Transverse colon (tissue), 4 donors: Measurements from ENCODE around the gene ALK. TPM values are rescaled to one million over a fixed set of nuclear protein-coding genes. Genes with fewer than 3 reads are reported as not detected.

Source experiments
- DNase-seq: peaks from one replicate; pipeline ENCODE4 v3.0.0-alpha.2; 2019
- H3K27ac ChIP-seq, 4 donors: fragments of 200-600 bp; sonication (generic); 2 replicates each; pipeline ENCODE4 v1.5.1; 2016 to 2018; ENCODE audit warnings: inconsistent platforms in 4 of 4
- H3K27me3 ChIP-seq: fragments of 200-600 bp; sonication (generic); 2 replicates; pipeline ENCODE4 v1.5.1; 2017; ENCODE audit warnings: inconsistent platforms
- H3K36me3 ChIP-seq, 4 donors: fragments of 200-600 bp; sonication (generic); 2 replicates each; pipeline ENCODE4 v1.5.1; 2017 to 2019; ENCODE audit warnings: inconsistent platforms in 4 of 4
- H3K4me1 ChIP-seq, 4 donors: fragments of 200-600 bp; sonication (generic); 2 replicates each; pipeline ENCODE4 v1.5.1; 2017 to 2020; ENCODE audit warnings: inconsistent platforms in 4 of 4
- H3K4me3 ChIP-seq, 4 donors: fragments of 200-600 bp; sonication (generic); 1 replicate in 1 of 4; 2 replicates in 3 of 4; pipeline versions ENCODE4 v1.5.1 to v1.6.1; 2017 to 2019; ENCODE audit warnings: inconsistent platforms in 4 of 4
- H3K9me3 ChIP-seq, 2 donors: fragments of 200-600 bp; sonication (generic); 2 replicates each; pipeline ENCODE4 v1.5.1; 2017 to 2019; ENCODE audit warnings: inconsistent platforms in 2 of 2
- EP300 ChIP-seq: sonication (generic); formaldehyde crosslinking; IDR thresholded peaks from one replicate; pipeline ENCODE4 v1.6.1; 2017; ENCODE audit warnings: antibody characterized with exemption, low read depth
- POLR2A ChIP-seq: fragments of 450-650 bp; IDR thresholded peaks from one replicate; pipeline ENCODE4 v1.6.1; 2016; ENCODE audit warnings: antibody characterized with exemption, mild to moderate bottlenecking, moderate library complexity
- POLR2AphosphoS5 ChIP-seq, 3 donors: sonication (generic); formaldehyde crosslinking; IDR thresholded peaks; one replicate each; pipeline ENCODE4 v1.6.1; 2016; ENCODE audit warnings: antibody characterized with exemption in 3 of 3
- WGBS, 2 donors: methylation state at CpG; one replicate each; pipeline ENCODE4 v1.1.5; 2018; ENCODE audit warnings: low coverage in 1 of 2; 5-methylcytosine and 5-hydroxymethylcytosine counted together
- in situ Hi-C, 4 donors: fragments of 200-750 bp; cut with MboI; loops; one replicate each; pipeline versions ENCODE4 v1.15.0 to v1.15.1; 2017; ENCODE audit warnings: low sequenced_read_pairs in 3 of 4, low pct_ligation_motif_present in 1 of 4, low pct_unique_long_range_greater_than_20kb in 1 of 4
- intact Hi-C: fragments of 100-400 bp; cut with DNase I; formaldehyde crosslinking; loops from one replicate; pipeline ENCODE4 v1.15.1; 2023; ENCODE audit warnings: low total_unique reads
- total RNA-seq, 4 donors: library from RNA; depleted of rRNA; stranded (reverse); fragments of >200 nt; gene quantifications; one replicate each; pipeline ENCODE4 v1.1.0, GENCODE V29; 2016
- TF ChIP-seq, protein P1 (sequence below), 5 experiments: fragments of 200-600 bp in 3 of 5; fragments of 450-650 bp in 2 of 5; sonication (generic) in 3 of 5; IDR thresholded peaks; 1 replicate in 2 of 5; 2 replicates in 3 of 5; pipeline ENCODE4 v1.5.1; 2016 to 2017; ENCODE audit warnings: antibody characterized with exemption in 5 of 5, inconsistent platforms in 3 of 5, mild to moderate bottlenecking in 2 of 5, moderate library complexity in 1 of 5

Gene ALK
- total RNA-seq, 4 donors from 2014 or later = 0.32 to 0.82 TPM; not detected in 2

DNA sequence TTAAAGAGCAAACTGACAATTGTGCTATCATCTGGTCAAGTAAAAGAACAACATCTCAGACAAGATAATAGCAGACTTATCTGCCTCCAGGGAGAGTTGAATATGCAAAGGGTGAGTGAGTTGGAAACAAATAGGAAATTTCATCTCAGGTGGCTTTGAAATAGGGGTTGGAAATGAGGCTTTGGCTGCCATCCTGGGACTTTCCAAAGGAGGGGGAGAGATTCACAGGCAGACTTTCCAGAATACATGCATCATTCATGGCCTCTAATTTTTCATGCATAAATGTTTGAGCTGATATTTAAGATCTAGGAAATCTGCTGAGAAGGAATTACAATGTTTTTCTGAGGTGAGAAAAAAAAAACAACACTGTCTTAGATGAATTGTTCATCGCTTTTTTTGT is 300.5 kb downstream of the ALK start:
- DNase-seq = no peak
- Histone ChIP-seq H3K4me3 (no peak overlapping the region), H3K27me3 (no peaks in the 10 kb centered on the region), H3K27ac (no peak overlapping the region), H3K4me1 (no peaks in the 10 kb centered on the region), H3K9me3 (no peaks in the 10 kb centered on the region), H3K36me3 (no peaks in the 10 kb centered on the region)
- no peak for TF ChIP-seq POLR2AphosphoS5 (IDR thresholded peaks at IDR 0.05)
- TF ChIP-seq, protein P1, sequence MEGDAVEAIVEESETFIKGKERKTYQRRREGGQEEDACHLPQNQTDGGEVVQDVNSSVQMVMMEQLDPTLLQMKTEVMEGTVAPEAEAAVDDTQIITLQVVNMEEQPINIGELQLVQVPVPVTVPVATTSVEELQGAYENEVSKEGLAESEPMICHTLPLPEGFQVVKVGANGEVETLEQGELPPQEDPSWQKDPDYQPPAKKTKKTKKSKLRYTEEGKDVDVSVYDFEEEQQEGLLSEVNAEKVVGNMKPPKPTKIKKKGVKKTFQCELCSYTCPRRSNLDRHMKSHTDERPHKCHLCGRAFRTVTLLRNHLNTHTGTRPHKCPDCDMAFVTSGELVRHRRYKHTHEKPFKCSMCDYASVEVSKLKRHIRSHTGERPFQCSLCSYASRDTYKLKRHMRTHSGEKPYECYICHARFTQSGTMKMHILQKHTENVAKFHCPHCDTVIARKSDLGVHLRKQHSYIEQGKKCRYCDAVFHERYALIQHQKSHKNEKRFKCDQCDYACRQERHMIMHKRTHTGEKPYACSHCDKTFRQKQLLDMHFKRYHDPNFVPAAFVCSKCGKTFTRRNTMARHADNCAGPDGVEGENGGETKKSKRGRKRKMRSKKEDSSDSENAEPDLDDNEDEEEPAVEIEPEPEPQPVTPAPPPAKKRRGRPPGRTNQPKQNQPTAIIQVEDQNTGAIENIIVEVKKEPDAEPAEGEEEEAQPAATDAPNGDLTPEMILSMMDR (IDR thresholded peaks at IDR 0.05) = no peak
- TF ChIP-seq EP300 = no peak
- TF ChIP-seq POLR2A = no peak
- intact Hi-C loops = no loop called here
- in situ Hi-C loops = no loop called here
- 67 to 73% methylated on average over 1 of the region's 1 CpG for WGBS, 2 donors

DNA sequence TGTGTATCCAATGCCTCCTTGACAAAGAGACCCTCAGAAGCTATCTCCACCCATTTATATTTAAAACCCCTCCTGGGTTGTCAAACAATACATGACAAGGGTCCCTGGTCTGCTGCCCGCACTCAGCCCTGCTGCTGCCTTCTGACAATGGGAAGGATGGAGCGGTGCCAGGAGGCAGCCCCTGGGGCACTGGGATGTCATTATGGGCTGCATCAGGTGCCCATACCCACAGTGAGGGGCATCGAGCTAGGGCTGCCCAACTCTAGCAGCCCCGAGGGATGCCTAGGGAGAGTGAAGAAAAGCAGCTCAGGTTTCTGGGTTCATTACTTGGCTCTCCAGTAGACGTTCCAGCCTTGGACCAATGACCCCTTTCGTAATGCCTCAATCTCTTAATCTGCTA is 301.7 kb downstream of the ALK start:
- TF ChIP-seq POLR2A (no peak), EP300 (no peak), POLR2AphosphoS5 (IDR thresholded peaks at IDR 0.05) (no peak)
- TF ChIP-seq, protein P1 (IDR thresholded peaks at IDR 0.05) = no peak
- intact Hi-C loops (no loop called here), in situ Hi-C loops (no loop called here)
- Histone ChIP-seq H3K27me3 (no peaks in the 10 kb centered on the region), H3K9me3 (no peaks in the 10 kb centered on the region), H3K36me3 (no peaks in the 10 kb centered on the region), H3K27ac (no peak overlapping the region), H3K4me3 (no peak overlapping the region), H3K4me1 (no peaks in the 10 kb centered on the region)
- 90% methylated on average over 6 of the region's 6 CpGs; no CpG with 5 or more reads in 1 of the 2 donors for WGBS, 2 donors
- no peak for DNase-seq

DNA sequence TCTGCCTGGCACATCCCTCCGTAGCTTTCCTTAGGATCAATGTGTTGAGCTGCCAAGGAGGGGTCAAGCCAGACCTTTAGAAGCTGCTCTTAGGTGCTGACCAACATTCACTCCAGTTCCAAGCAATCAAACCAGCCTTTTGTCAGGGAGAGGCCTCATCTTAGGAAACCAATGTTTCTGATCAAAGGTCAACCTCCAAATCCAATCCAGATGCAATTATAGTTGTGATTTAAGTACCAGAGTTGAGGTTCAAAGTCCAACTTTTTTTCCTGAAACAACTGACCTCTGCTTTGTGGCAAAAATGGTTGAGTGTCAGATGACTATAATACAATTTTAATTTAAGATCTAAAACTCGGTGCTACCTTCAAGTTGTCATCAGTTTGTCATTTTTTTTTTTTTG is 303.4 kb downstream of the ALK start:
- H3K36me3 ChIP-seq = no peaks in the 10 kb centered on the region
- DNase-seq = no peak
- no peaks in the 10 kb centered on the region for H3K27me3 ChIP-seq
- TF ChIP-seq, protein P1 (IDR thresholded peaks at IDR 0.05) = no peak
- TF ChIP-seq POLR2A = no peak
- TF ChIP-seq POLR2AphosphoS5 (IDR thresholded peaks at IDR 0.05) = no peak
- TF ChIP-seq EP300 = no peak
- H3K9me3 ChIP-seq = no peaks in the 10 kb centered on the region
- no peaks in the 10 kb centered on the region for H3K4me1 ChIP-seq
- H3K4me3 ChIP-seq = no peak overlapping the region
- 29 to 68% methylated on average over 1 to 2 of the region's 2 CpGs for WGBS, 2 donors
- no peak overlapping the region for H3K27ac ChIP-seq
- in situ Hi-C loops = no loop called here
- intact Hi-C loops = no loop called here

DNA sequence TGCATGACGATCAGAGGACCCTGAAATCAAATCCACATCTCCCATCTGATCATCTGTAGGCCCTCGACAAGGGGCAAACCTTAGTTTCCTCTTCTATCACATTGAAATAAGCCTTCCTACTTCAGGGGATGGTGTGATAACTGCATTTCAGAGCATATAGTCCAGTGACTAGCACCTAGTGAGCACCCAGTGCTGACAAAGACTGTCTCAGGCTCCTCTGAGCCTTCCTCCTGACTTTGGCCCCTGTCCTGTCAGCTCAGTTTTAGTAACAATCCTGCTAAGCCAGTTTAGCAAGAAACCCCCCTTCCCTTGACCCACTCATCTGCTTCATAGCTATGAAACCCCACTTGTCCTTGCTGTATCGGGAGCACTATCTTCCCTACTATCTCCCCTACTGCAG is 304.0 kb downstream of the ALK start:
- Histone ChIP-seq H3K27me3 (no peaks in the 10 kb centered on the region), H3K27ac (no peak overlapping the region), H3K4me3 (no peak overlapping the region), H3K4me1 (no peaks in the 10 kb centered on the region), H3K9me3 (no peaks in the 10 kb centered on the region), H3K36me3 (no peaks in the 10 kb centered on the region)
- TF ChIP-seq POLR2A (no peak), EP300 (no peak), POLR2AphosphoS5 (IDR thresholded peaks at IDR 0.05) (no peak)
- TF ChIP-seq, protein P1 (IDR thresholded peaks at IDR 0.05) = no peak
- WGBS, 2 donors = 78 to 79% methylated on average over 2 to 3 of the region's 3 CpGs
- in situ Hi-C loops = no loop called here
- no peak for DNase-seq
- intact Hi-C loops = no loop called here
